Activated CD4-positive, CD25-positive, alpha-beta regulatory T cell treated with anti-CD3 and anti-CD28 coated beads, Interleukin-2, amount 50 U/mL, for 16 hours (primary cell): Measurements from ENCODE around the gene SLC11A1.
A peak's percentile ranks its signal among the peaks of the same experiment; 100 is the strongest.

Source experiments
- DNase-seq: peaks from one replicate; pipeline ENCODE4 v3.0.0-alpha.2; 2020; ENCODE audit warnings: low read depth, low spot score

Gene SLC11A1

DNA sequence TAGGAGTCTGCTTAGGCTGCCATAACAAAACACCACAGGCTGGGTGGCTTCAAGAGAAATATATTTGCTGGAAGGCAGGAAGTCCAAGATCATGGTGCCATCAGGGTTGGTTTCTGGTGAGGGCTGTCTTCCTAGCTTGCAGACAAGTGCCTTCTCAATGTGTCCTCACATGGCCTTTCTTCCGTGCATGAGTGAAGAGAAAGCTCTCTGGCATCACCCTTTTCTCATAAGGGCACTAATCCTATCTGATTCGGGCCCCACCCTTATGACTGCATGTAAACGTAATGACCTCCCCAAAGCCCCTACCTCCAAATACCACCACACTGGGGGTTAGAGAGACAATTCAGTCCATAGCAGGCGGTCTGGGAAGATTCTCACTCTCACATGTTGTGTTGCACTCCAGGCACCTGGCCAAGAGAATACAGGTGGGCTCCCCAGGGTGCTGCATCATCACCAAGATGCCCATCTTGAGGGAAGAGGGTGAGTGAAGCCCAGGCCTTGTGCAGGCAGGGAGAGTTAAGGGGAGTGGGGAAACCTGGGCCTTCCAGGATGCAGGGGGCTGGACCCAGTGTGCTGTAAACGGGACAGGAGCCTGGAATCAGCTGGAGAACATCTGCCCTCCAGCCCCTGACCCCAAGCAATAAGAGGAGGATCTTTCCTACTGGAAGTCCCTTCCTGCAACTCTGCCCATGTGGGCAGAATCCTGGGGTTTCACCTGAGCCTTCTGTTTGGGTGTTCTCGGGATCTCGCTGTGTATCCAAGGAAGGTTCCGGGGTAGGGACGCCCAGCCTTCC lies 15.3 kb upstream of the SLC11A1 start:
- no peak for DNase-seq

GRCh38 chr2:218367415-218368149 lies 14.5 kb upstream of the SLC11A1 start:
- peak; percentile 20 for DNase-seq

DNA sequence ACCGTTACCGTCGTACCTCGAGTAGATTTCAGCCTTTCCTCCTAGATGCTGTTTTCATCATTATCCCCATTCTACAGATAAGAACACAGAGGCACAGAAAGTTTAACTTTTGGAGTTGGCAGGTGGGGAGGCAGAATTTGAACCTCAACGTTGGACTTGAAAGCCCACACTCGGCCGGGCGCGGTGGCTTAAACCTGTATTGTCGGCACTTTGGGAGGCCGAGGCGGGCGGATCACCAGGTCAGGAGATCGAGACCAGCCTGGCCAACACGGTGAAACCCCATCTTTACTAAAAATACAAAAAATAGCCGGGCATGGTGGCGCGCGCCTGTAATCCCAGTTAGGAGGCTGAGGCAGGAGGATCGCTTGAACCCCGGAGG lies 13.9 kb upstream of the SLC11A1 start:
- DNase-seq: no peak

DNA sequence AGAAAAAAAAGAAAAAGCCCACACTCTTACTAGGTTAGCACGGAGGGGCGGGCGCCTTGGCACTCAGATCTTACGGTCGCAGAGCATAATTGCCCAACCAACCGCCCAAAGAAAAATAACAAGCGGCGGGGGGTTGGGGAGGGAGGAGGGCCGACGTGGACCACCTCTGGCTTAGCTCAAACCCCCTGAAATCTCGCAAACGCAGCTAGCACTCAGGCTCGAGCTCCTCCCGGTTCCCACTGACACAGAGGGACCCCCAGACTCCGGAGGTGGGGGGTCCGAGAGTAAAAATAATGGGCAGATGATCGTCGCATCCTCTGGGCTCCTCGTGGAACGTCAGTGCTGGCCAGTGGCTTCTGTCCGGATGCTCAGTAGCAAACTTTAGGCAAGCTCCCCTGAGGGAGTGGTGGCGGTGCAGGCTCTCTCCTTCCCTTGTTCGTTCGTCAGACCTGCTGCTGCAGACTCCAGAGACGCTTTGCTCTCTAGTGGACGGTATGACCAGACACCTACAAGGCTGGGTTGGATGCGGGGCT lies 13.4 kb upstream of the SLC11A1 start:
- DNase-seq: no peak

GRCh38 chr2:218369330-218369729 lies 12.7 kb upstream of the SLC11A1 start:
- no peak for DNase-seq

DNA sequence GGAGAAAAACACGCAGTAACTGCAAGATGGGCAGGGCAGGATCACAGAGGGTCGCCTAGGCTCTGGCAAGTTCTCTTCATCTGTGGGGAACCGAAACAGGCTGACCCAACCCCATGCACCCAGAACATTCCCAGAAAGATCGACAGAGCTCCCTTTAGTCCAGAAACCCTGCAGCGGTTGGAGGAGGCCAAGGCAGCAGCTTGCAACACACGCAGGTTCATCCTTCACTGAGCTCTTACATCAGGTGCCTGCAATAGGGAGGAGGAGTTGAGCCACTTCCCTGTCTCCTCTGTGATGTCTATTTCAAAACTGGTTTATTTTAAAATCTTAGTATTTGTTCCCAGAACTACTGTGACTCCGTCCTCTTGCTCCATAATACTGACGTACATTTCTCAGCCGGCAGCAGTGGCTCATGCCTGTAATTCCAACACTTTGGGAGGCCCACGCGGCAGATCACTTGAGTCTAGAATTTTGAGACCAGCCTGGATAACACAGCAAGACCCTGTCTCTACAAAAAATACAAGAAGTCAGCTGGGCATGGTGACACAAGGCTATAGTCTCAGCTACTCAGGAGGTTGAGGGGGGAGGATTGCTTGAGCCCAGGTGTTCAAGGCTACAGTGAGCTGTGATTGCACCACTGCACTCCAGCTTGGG lies 11.5 kb upstream of the SLC11A1 start:
- DNase-seq: no peak

DNA sequence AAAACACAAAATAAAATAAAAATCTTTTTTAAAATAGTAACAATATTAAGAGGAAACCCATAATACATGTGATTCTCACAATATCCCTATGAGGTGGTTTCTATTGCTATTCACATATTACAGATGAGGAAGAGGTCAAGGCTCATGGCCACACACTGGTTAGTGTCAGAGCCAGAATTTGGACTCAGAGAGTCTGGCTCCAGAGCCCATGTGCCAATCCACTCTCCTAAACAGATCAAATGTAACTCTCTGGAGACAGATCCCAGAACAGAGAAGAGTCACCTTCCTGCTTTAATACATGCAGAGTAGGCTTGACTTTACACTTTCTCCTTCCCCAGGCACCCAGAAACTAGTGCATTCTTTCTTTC lies 10.1 kb upstream of the SLC11A1 start:
- DNase-seq: no peak

GRCh38 chr2:218374795-218375194 lies 7.3 kb upstream of the SLC11A1 start:
- no peak for DNase-seq

- DNase-seq: no peak
Measured at GRCh38 chr2:218375212-218375611, 6.9 kb upstream of the SLC11A1 start.

DNA sequence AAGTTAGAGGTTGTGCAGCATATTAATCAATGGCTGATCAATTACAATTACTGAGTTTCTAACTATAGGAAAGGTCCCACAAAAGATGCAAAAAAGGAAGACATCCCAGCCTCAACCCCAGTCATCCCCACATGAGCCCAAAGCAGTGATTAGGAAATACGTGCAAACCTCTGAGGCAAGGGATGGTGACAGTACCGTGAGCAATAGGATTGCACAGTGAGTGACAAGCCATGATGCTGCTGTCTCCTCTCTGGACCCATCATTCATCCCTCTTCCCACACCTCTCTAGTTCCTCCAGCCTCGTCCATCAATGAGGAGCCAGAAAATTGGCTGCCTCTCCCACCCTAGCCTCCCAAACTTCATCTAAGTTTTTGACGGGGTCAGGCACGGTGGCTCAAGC lies 4.0 kb upstream of the SLC11A1 start:
- no peak for DNase-seq

GRCh38 chr2:218382785-218383184 lies 712 bp downstream of the SLC11A1 start:
- no peak for DNase-seq

- no peak for DNase-seq
Measured at GRCh38 chr2:218383892-218384519, 1.9 kb downstream of the SLC11A1 start.

DNA sequence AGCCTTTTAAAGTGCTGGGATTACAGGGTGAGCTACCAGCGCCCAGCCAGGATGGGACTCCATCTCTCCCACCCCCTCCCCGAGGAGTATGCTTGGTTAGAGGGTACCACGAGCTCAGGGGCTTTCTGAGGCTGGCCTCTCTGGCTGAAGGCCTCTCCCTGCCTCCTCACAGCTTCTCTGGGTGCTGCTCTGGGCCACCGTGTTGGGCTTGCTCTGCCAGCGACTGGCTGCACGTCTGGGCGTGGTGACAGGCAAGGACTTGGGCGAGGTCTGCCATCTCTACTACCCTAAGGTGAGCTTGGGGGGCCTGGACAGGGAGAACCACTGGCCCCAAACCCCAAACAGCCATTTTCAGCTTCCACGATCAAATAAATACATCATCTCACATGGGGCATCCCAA lies 2.9 kb downstream of the SLC11A1 start:
- no peak for DNase-seq

GRCh38 chr2:218386505-218387368 lies 4.7 kb downstream of the SLC11A1 start:
- no peak for DNase-seq

DNA sequence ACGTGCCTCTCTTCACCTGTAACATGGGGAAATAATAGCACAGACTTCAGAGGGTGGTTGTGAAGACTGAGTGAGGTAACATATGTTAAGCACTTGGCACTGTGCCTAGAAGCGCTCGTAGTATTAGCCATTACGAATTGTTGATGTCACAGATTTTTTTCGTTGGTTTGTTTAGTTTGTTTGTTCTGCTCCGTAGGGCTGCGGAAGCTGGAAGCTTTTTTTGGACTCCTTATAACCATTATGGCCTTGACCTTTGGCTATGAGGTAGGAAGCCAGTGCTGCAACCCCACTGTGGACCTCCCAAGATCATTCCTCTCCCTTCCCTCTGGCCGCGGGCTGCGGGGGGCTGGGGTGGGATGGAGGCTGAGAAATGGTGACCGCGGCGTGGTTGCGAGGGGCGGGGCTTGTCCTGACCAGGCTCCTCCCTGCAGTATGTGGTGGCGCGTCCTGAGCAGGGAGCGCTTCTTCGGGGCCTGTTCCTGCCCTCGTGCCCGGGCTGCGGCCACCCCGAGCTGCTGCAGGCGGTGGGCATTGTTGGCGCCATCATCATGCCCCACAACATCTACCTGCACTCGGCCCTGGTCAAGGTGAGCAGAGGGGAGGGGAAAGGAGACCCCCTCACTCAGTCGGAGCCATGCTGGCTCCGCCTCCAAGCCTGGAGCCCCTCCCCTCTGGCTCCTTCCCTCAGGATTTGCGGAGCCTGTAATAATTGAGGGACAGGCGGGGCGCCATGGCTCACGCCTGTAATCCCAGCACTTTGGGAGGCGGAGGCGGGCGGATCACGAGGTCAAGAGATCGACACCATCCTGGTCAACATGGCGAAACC lies 5.5 kb downstream of the SLC11A1 start:
- DNase-seq: no peak

DNA sequence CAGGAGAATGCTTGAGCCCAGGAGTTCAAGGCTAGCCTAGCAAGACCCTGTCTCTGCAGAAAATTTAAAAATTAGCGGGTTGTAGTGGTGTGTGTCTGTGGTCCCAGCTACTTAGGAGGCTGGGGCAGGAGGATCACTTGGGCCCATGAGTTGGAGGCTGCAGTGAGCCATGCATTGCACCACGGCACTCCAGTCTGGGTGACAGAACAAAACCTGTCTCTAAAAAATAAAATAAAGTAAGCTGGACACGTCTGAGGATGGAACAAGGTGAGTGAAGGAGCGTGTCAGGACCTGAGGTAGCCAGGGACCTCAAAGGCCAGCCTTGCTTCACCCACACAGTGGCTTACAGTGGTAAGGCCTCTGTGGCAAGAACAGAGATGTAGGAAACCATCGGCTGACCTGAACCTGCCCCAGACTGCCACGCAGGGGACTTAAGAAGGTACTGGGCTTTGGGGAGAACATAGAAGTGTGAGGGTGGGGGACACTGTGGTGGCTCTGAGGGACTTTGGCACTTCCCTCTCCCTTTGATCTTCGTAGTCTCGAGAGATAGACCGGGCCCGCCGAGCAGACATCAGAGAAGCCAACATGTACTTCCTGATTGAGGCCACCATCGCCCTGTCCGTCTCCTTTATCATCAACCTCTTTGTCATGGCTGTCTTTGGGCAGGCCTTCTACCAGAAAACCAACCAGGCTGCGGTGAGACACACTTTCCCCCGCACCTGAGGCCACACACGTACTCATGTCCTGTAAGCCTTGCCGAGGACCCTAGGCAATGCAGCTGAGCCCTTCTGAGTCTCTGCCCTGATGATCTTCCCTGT lies 7.5 kb downstream of the SLC11A1 start:
- no peak for DNase-seq

- DNase-seq: no peak
Measured at GRCh38 chr2:218391202-218391601, 9.1 kb downstream of the SLC11A1 start.

DNA sequence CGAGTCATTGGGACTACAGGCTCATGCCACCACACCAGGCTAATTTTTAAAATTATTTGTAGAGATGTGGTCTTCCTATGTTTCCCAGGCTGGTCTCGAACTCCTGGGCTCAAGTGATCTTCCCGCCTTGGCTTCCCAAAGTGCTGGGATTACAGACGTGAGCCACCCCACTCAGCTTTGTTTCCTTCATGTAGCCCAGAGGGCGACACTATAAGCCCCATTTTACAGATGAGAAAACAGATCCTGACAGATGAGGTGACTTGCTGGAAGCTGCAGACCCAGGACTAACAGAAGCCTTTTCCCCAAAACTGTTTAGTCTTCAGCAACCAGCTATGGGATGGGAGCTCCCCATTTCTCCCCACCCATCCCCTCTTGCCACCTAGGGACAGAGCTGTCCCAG lies 10.4 kb downstream of the SLC11A1 start:
- no peak for DNase-seq

DNA sequence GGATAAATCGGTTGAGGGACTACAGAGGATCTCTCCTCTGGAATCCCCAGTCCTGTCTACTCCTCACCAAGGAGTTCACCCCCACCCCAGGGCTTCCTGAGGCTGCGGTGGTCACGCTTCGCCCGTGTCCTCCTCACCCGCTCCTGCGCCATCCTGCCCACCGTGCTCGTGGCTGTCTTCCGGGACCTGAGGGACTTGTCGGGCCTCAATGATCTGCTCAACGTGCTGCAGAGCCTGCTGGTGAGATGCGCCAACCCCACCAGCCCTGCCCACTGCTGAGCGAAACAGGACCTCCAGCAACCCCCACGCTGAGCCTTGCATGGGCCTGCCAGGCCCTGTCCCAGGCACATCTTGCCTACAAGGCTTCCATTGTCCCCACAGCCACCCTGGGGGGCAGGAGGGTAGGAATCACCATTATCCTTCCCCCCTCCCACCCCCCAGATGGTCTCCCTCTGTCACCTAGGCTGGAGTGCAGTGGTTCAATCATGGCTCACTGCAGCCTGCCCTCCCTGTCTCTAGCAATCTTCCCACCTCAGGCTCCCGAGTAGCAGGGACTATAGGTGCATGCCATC lies 10.9 kb downstream of the SLC11A1 start:
- no peak for DNase-seq
